Retina (tissue), 1 donor: ENCODE measurements around the gene AMN.
A peak's percentile ranks its signal among the peaks of the same experiment; 100 is the strongest.

ENCODE experiments used
- DNase-seq: peaks from one replicate; pipeline ENCODE4 v3.0.0-alpha.2; 2016

The AMN gene

DNA sequence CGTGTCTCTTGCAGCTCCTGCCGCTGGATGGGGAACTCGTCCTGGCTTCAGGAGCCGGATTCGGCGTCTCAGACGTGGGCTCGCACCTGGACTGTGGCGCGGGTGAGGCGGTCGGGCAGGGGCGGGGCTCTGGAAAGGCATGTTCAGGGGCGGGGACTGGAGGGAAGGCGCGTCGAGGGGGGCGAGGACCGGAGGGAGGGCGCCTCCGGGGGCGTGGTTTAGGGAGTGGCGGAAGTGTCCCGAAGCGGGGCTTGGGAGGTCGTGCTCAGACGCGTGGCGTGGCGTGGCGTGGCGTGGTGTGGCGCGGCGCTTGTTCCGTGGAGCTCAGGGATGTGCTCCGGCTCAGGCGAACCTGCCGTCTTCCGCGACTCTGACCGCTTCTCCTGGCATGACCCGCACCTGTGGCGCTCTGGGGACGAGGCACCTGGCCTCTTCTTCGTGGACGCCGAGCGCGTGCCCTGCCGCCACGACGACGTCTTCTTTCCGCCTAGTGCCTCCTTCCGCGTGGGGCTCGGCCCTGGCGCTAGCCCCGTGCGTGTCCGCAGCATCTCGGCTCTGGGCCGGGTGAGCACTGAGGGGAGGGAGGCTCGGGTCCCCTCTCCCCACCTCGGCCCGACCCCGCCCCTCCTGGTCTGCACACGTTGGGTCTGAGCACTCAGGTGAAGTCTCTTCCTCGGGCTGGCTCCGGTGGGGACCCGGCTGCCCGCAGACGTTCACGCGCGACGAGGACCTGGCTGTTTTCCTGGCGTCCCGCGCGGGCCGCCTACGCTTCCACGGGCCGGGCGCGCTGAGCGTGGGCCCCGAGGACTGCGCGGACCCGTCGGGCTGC is 6.2 kb downstream of the AMN start:
- DNase-seq: peak; percentile 75

GRCh38 chr14:102929241-102930137 is 7.0 kb downstream of the AMN start:
- DNase-seq: peak; percentile 50

DNA sequence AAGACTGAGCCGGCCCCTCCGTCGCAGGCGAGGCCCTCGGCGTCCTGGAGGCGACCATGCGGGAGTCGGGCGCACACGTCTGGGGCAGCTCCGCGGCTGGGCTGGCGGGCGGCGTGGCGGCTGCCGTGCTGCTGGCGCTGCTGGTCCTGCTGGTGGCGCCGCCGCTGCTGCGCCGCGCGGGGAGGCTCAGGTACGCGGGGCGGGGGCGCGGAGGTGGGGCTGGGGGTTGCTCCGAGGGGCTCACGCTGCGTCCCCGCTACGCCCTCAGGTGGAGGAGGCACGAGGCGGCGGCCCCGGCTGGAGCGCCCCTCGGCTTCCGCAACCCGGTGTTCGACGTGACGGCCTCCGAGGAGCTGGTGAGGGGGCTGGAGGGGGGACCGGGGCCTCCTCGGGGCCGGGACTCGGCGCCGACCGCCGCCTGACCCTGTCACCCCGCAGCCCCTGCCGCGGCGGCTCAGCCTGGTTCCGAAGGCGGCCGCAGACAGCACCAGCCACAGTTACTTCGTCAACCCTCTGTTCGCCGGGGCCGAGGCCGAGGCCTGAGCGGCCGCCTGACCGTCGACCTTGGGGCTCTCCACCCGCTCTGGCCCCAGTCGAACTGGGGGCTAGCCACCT is 7.8 kb downstream of the AMN start:
- DNase-seq: peak; percentile 17

- DNase-seq: peak; percentile 15
Observed at GRCh38 chr14:102930753-102931579, 8.5 kb downstream of the AMN start.

DNA sequence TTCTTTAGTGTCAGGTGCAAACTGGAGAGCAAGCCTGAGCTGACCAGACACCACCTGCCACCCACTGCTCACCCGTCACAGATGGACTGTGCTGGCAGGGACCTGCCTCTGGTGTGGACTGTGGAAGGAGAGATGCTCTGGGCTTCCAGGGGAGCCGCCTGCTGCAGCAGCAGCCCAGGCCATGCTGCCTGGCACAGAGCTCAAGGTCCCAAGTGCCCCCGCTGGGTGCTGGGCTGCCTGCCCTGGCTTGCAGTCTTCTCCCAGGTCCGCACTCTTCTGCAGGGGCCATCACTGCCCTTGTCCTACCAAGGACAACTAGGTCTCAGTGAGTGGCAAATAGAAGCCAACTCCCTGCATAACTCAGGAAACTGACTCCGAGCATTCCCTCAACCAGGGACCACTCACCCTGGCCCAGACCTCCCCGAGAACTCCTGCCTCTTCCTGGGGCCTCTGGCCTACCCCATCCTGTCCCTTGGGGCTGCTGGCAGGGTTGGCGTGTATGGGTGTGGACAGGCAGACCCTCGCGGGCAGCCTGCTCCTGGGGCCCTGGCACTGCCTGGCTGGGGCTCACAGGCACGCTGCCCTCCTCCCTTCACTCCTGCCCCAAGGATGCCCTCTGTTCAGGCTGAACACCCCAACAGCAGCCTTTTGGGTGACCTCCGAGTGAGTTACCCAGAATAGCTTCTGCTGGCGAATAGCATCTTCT is 9.3 kb downstream of the AMN start:
- peak; percentile 9 for DNase-seq

DNA sequence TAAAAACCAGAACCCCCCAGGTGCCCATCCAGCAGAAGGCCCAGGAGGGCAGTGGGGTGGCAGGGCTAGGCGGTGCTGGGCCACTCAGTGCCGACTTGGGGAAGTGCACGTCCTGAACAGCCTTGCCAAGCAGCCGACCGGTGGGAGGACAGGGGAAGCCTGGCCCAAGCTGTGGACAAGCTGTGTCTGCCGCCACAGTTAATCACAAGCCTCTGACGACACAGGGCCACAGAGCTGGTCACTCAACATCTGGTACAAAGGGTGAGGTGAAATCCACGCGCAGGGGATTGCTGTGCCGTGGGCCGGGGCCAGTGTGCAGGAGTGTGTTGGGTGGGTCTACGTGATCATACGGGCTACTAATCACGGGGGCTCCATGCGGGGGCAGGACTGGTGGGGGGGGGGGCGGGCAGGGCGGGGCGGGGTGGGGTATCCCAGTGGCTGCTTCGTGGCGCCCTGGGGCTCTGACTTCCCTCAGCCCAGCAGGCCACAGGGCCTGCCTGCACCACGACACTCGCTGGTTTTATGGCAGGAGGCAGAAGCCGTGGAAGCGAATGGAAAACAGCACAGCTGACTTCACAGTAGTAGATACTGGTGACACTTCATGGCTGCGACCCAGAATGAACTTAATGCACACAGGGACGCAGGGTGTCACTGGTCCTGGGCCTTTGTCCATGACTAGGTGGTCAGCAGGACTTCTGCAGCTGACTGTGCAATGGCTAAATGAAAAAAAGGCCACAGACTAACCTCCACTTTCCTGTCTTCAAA is 10.2 kb downstream of the AMN start:
- DNase-seq: no peak

GRCh38 chr14:102933618-102934231 is 11.3 kb downstream of the AMN start:
- DNase-seq: no peak

DNA sequence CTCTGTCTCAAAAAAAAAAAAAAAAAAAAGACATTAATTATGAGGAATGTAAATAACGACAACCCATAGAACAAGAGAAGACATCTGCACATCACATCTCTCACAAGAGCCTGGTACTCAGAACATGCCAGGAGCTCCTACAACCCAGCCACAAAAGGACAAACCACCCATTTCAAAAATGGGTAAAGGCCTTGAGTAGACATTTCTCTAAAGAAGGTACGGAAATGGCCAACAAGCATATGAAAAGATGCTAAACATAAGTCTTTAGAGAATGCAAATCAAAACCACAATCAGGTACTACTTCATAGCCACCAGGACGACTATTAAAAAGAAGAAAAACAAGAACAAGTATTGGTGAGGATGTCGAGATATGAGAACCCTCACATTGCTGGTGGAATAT is 13.3 kb downstream of the AMN start:
- DNase-seq: no peak

GRCh38 chr14:102937331-102938175 is 15.1 kb downstream of the AMN start:
- no peak for DNase-seq

- DNase-seq: no peak
Observed at GRCh38 chr14:102938191-102938590, 15.7 kb downstream of the AMN start.

GRCh38 chr14:102939329-102939728 is 16.9 kb downstream of the AMN start:
- no peak for DNase-seq

DNA sequence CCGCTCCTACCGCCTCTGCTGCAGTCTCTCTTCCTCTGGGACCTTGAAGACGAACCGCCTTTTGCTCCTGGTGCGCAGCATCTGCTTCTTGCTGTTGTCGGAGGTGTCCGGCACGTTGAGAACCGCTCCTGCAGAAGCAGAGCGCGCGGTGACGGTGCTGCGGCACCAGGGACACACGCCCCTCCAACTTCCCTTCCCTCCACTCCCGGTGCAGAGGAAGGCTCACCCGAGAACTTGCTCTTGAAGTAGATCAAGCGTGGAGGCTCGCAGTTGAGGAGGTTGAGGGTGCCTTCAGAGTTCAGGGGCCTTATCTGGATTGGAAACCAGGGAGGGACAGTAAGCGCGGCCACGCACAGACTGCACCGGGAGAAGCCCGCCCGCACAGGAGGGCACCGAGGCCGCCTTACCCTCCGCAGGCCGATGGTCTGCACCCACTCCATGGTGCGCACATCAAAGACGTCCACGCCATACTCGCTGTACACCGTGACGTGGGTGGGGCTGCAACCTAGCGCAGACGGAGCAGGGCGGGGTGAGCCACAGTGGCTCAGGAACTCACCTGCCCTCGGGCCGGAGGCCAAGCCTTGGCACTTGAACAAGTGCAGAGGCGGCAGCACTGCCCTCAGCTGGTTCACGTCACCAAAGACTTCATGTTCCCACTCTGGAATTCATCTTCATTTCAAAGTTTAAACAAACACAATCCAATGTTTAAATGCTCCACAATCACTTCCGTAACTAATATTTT is 17.5 kb downstream of the AMN start:
- no peak for DNase-seq

- DNase-seq: no peak
Observed at GRCh38 chr14:102940729-102941362, 18.4 kb downstream of the AMN start.

GRCh38 chr14:102941419-102942011 is 19.1 kb downstream of the AMN start:
- DNase-seq: no peak

- DNase-seq: no peak
Observed at GRCh38 chr14:102942069-102942468, 19.6 kb downstream of the AMN start.

GRCh38 chr14:102943454-102943853 is 21.0 kb downstream of the AMN start:
- DNase-seq: no peak

GRCh38 chr14:102943979-102944378 is 21.5 kb downstream of the AMN start:
- DNase-seq: no peak
